ENCODE measurements around the gene CNTN5.
A peak's percentile ranks its signal among the peaks of the same experiment; 100 is the strongest.

Gene CNTN5

GRCh38 chr11:99631618-99632017, 610.9 kb downstream of the CNTN5 start:
- no peak for DNase-seq (ENCODE audit: low spot score)

GRCh38 chr11:99632969-99633368, 612.2 kb downstream of the CNTN5 start:
- no peak for DNase-seq (ENCODE audit: low spot score)

- DNase-seq (ENCODE audit: low spot score): no peak
These were observed 613.8 kb downstream of the CNTN5 start for GRCh38 chr11:99634581-99634980.

GRCh38 chr11:99638073-99638553, 617.4 kb downstream of the CNTN5 start:
- no peak for DNase-seq (ENCODE audit: low spot score)

GRCh38 chr11:99640671-99641070, 619.9 kb downstream of the CNTN5 start:
- no peak for DNase-seq (ENCODE audit: low spot score)

GRCh38 chr11:99645934-99646333, 625.2 kb downstream of the CNTN5 start:
- no peak for DNase-seq (ENCODE audit: low spot score)

GRCh38 chr11:99670067-99670676, 649.4 kb downstream of the CNTN5 start:
- no peak for DNase-seq (ENCODE audit: low spot score)

- DNase-seq (ENCODE audit: low spot score): no peak
These were observed 651.2 kb downstream of the CNTN5 start for GRCh38 chr11:99671808-99672409.

- DNase-seq (ENCODE audit: low spot score): no peak
These were observed 655.5 kb downstream of the CNTN5 start for GRCh38 chr11:99676292-99676691.

GRCh38 chr11:99682171-99682570, 661.4 kb downstream of the CNTN5 start:
- no peak for DNase-seq (ENCODE audit: low spot score)

- DNase-seq (ENCODE audit: low spot score): no peak
These were observed 661.9 kb downstream of the CNTN5 start for GRCh38 chr11:99682646-99683045.

- no peak for DNase-seq (ENCODE audit: low spot score)
These were observed 663.2 kb downstream of the CNTN5 start for GRCh38 chr11:99683933-99684332.

GRCh38 chr11:99686838-99687237, 666.1 kb downstream of the CNTN5 start:
- DNase-seq (ENCODE audit: low spot score): no peak

- DNase-seq (ENCODE audit: low spot score): no peak
These were observed 666.6 kb downstream of the CNTN5 start for GRCh38 chr11:99687320-99687719.

GRCh38 chr11:99693941-99694492, 673.3 kb downstream of the CNTN5 start:
- DNase-seq (ENCODE audit: low spot score): no peak

GRCh38 chr11:99695106-99695505, 674.4 kb downstream of the CNTN5 start:
- no peak for DNase-seq (ENCODE audit: low spot score)

- no peak for DNase-seq (ENCODE audit: low spot score)
These were observed 686.1 kb downstream of the CNTN5 start for GRCh38 chr11:99706848-99707247.

- no peak for DNase-seq (ENCODE audit: low spot score)
These were observed 688.4 kb downstream of the CNTN5 start for GRCh38 chr11:99708928-99709672.

- no peak for DNase-seq (ENCODE audit: low spot score)
These were observed 695.6 kb downstream of the CNTN5 start for GRCh38 chr11:99716302-99716701.

GRCh38 chr11:99718291-99718690, 697.5 kb downstream of the CNTN5 start:
- DNase-seq (ENCODE audit: low spot score): no peak

GRCh38 chr11:99739464-99740089, 718.8 kb downstream of the CNTN5 start:
- DNase-seq (ENCODE audit: low spot score): peak; percentile 1

GRCh38 chr11:99742501-99742900, 721.8 kb downstream of the CNTN5 start:
- no peak for DNase-seq (ENCODE audit: low spot score)
